ENCODE data around the gene HINT3.
"Not testable (repeated sequence)": the region's sequence is repeated elsewhere in the genome, so short reads cannot be mapped to it uniquely, and the experiment has no call there.

HINT3 gene

DNA sequence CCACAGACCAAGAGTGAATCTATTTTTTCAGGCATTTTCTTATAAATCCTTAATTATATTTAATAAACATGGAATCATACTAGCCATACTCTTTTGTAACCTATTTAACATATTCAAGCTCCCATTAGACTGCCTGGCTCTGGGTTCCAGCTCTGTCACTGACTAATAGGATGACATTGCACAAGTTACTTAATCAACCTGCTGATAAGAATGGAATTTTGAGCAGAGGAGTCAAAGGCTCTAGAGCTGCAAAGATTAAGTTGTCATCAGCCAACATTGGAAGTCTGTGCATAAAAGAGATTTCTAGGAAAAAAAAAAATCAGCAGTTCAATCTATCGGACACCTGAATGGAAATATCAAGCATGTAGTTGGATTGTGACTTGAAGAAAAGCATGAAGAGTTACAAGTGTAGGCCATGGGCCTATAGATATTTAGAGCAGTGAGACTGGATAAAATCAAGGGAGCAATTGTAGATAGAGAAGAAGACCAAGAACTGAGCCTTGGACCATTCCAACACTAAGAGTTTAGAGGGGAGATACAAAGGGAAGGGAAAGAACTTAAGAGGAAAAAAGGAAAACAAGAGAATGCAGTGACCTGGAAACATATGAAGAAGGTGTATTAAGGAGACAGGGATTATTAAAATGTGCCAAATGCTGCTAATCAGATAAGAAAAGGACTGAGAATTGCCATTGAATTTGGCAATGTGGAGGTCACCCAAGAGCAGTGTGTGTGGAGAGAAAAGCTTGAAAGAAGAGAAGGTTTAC lies 11.0 kb upstream of the HINT3 start:
- H3K4me3 ChIP-seq (ENCODE audit: low read depth, low read length): no peak overlapping the region
- TF ChIP-seq, protein P1, sequence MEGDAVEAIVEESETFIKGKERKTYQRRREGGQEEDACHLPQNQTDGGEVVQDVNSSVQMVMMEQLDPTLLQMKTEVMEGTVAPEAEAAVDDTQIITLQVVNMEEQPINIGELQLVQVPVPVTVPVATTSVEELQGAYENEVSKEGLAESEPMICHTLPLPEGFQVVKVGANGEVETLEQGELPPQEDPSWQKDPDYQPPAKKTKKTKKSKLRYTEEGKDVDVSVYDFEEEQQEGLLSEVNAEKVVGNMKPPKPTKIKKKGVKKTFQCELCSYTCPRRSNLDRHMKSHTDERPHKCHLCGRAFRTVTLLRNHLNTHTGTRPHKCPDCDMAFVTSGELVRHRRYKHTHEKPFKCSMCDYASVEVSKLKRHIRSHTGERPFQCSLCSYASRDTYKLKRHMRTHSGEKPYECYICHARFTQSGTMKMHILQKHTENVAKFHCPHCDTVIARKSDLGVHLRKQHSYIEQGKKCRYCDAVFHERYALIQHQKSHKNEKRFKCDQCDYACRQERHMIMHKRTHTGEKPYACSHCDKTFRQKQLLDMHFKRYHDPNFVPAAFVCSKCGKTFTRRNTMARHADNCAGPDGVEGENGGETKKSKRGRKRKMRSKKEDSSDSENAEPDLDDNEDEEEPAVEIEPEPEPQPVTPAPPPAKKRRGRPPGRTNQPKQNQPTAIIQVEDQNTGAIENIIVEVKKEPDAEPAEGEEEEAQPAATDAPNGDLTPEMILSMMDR (IDR thresholded peaks at IDR 0.05; ENCODE audit: control insufficient read depth, extremely low read depth, insufficient read depth): no peak
- DNase-seq (ENCODE audit: low read depth): no peak

DNA sequence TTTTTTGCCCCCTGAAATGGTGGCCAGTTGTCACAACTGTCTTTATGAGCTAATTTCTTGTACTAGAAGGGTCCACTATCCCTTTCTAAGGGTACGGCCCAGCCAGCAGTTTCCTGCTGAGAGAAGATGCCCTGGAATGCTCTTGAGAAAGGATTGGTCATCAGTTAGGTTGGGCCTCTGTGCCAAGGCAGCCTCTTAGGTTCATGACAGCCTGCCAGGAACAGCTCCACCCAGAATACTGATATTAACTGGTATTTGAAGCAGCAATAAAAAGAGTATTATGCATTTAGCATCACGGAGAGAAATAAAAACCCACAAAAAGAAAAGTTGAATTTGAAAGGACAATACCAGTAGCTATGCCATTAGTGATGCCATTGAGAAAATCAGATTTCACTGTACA lies 9.0 kb upstream of the HINT3 start:
- no peak overlapping the region for H3K4me3 ChIP-seq (ENCODE audit: low read depth, low read length)
- TF ChIP-seq, protein P1 (IDR thresholded peaks at IDR 0.05; ENCODE audit: control insufficient read depth, extremely low read depth, insufficient read depth): no peak
- no peak for DNase-seq (ENCODE audit: low read depth)

DNA sequence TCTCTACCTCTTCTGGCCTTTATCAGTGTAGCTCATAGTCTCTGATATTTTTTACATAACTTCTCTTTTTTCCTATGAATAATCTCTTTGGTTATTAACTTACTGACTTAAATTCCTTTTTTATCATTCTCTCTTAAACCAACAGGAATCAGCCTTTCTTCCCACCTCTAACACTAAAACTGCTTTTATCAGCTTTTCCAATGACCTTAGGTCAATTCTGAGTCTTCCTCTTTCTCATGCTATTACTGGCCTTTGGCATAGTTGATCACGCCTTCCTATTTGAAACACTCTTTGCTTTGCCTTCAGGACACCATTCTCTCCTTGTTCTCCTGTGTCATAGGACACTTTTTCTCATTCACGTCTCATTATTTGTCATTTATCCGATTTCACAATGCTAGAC lies 8.1 kb upstream of the HINT3 start:
- DNase-seq (ENCODE audit: low read depth): no peak
- TF ChIP-seq, protein P1 (IDR thresholded peaks at IDR 0.05; ENCODE audit: control insufficient read depth, extremely low read depth, insufficient read depth): no peak
- H3K4me3 ChIP-seq (ENCODE audit: low read depth, low read length): no peak overlapping the region

DNA sequence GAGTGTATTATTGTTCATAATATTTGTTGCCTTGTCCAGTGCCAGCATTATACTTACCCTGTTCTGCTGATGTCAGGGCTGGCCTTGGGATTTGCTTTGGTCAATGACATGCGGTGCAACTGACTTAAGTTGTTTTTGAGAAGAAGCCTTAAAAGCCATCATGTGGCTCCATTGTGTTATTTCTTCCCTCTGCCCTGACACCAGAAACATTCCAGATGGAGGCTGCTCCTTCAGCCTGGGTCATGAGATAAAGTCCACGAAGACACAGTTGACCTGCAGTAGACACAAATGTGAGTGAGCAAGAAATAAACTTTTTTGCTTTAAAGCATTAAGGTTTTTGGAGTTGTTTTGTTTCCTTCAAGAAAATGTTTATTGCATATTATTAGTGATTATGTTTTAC lies 7.5 kb upstream of the HINT3 start:
- DNase-seq (ENCODE audit: low read depth): no peak
- TF ChIP-seq, protein P1 (IDR thresholded peaks at IDR 0.05; ENCODE audit: control insufficient read depth, extremely low read depth, insufficient read depth): no peak
- H3K4me3 ChIP-seq (ENCODE audit: low read depth, low read length): no peak overlapping the region

DNA sequence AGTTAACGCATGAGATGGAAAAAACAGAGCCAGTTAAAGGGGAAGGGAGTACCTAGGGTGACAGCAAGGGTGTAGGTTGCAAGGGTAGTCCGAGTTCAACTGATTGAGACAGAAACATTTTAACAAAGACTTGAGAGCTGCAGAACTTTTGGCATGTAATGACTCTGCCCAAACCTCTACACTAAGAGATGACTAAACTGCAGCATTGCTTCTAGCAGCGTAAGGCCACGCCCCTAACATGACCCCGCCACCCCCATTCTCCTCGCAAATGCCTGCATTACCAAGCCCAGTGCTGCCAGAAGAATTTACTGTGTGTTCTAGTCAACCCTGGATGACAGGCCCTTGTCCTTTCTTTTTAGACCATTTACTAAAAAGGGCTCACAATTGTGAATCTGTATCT lies 6.3 kb upstream of the HINT3 start:
- TF ChIP-seq, protein P1 (IDR thresholded peaks at IDR 0.05; ENCODE audit: control insufficient read depth, extremely low read depth, insufficient read depth): no peak
- H3K4me3 ChIP-seq (ENCODE audit: low read depth, low read length): no peak overlapping the region
- no peak for DNase-seq (ENCODE audit: low read depth)

DNA sequence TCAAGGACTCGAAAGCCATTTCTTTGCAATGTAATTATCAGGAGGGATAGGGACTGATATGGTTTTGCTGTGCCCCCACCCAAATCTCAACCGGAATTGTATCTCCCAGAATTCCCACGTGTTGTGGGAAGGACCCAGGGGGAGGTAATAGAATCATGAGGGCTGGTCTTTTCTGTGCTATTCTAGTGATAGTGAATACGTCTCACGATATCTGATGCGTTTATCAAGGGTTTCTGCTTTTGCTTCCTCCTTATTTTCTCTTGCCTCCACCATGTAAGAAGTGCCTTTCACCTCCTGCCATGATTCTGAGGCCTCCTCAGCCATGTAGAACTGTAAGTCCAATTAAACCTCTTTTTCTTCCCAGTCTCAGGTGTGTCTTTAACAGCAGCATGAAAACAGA lies 5.9 kb upstream of the HINT3 start:
- not testable (repeated sequence) for DNase-seq (ENCODE audit: low read depth); H3K4me3 ChIP-seq (ENCODE audit: low read depth, low read length)

DNA sequence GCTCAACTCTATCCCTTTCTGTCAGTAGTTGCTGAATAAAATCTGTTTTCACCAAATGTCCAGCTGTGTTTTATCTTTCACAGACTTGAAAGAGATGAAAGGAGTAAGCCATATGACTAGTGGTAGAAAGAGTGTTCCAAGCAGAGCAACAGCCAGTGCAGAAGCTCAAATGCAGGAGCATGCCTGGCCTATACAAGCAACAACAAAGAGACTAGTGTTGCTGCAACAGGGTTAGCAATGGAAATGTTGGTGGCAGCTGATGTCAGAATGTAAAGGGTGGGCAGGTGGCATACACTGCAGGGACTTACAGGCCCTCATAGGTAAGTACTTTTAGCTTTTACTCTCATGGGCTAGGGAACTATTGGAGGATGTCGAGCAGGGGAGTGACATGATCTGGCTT lies 5.2 kb upstream of the HINT3 start:
- TF ChIP-seq, protein P1 (IDR thresholded peaks at IDR 0.05; ENCODE audit: control insufficient read depth, extremely low read depth, insufficient read depth): no peak
- H3K4me3 ChIP-seq (ENCODE audit: low read depth, low read length): no peak overlapping the region
- no peak for DNase-seq (ENCODE audit: low read depth)

All from LNCaP clone FGC (cell line).